ENCODE results near the gene LARGE2.
A peak's percentile ranks its signal among the peaks of the same experiment; 100 is the strongest.

LARGE2 gene

DNA sequence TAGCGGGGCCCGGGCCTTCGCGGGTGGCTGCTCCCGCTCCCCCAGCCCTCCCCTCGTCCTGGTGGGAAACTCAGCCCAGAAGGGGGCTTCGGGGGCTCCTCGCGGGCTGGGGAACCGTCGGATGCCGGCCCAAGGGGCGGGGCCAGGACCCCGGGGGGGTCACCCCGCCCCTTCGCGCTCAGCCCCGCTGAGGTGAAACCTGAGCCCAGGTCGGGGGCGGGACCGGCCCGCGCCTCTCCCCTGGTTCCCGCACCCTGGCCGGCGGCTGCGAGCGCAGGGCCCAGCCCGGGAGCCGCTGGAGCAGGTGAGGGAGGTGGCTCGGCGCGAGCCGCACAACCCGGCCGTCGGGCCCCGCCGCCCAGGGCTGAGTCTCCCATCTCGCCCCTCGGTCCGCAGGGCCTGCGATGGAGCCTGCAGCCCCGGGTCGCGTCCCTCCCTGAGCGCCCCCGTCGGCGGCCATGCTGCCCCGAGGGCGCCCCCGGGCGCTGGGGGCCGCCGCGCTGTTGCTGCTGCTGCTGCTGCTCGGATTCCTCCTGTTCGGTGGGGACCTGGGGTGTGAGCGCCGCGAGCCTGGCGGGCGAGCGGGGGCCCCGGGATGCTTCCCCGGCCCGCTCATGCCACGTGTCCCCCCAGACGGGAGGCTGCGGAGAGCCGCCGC is at the start of gene LARGE2:
LARGE2 (plus strand) TSS at position 232 of the 658 bp plus-strand sequence; CDS start at position 459, 227 bp downstream.
- no peak for DNase-seq (ENCODE audit: low spot score)

DNA sequence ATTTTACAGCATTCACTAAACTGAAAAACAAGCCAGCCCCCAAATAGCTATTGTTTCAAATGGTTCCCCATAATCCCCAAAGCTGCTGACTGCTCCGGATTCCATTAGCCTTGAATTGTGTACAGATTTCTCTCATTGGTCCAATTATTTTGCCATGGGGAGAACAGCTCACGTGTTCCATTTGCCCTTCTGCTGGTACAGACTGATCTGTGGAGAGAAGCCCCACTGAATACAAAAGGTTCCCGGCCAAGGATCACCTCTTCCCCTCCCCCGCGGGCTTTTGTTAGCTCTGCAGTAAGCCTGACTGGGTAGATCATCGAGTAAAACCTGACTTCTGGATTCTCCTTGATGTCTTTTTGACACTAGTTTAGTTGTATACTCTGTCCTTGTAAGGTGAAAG is 46.1 kb upstream of the LARGE2 start:
- DNase-seq (ENCODE audit: low spot score): no peak

DNA sequence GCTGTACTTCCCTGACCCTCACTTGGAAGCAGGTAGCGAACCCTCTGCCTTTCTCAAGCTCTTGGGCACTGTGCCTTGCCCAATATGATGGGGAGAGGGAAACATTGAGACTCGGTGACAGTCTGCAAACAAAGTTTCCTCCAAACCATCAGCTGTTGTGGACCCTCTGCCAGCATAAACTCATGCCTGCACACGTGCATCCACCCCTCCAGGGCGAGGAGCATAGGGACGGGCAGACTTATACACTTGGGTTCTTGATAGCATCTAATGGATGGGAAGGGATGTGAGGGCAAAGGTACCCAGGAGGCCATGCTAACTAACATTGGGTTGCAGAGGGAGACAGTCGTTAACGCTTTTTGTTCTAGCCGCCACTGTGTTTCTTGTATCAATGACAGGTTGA is 45.2 kb upstream of the LARGE2 start:
- DNase-seq (ENCODE audit: low spot score): no peak

DNA sequence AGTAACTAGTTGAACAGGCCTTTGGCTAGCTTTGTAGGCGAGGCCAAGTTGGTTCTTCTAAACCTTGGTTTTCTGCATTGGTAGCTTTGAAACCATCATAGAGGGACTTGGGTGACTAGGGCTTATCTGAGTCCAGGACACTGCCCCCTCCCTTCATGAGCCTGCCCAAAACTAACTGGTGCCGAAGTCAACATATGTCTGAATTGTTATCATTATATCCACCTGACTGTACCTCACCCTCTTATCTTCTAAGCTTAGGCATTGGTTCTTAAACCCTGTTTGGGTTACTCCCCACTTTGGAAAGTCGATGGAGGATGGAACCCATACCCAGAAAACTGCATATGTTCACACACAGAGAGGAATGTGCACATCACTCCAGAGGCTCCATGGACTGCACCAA is 44.6 kb upstream of the LARGE2 start:
- no peak for DNase-seq (ENCODE audit: low spot score)

DNA sequence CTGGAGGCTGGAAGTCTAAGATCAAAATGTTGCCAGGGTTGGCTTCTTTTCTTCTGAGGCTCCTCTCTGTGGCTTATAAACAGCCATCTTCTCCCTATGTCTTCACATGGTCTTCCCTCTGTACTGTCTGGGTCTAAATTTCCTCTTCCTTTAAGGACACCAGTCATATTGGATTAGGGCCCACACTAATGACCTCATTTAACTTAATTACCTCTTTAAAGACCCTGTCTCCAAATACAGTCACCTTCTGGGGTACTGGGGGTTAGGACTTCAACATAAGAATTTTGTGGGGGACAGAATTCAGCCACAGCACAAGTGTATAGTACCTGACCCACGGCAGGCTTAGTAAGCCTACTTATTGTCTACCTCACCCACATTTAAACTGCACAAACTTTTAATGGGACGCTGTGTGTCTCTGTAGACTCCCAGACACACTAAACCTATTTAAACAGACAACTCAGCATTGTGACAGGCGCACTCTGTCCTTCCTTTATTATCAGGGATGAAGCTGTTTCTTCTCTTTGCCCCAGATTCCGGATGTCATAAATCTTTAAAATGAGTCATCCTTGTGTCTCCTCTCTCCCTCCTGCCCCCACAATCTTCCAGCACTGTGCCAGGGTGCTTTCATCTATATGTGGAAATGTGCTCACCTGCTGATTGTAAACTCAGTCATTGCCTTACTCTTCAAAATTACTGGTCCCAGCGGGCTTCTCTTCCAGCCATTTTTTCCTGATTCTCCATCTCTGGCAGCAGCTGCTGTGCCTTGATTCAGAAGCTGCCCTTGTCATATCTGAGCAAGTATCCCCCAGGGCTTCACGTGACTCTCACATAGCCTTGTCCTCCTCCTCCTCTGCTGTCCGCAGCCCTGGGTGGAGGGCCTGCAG is 42.4 kb upstream of the LARGE2 start:
- no peak for DNase-seq (ENCODE audit: low spot score)

DNA sequence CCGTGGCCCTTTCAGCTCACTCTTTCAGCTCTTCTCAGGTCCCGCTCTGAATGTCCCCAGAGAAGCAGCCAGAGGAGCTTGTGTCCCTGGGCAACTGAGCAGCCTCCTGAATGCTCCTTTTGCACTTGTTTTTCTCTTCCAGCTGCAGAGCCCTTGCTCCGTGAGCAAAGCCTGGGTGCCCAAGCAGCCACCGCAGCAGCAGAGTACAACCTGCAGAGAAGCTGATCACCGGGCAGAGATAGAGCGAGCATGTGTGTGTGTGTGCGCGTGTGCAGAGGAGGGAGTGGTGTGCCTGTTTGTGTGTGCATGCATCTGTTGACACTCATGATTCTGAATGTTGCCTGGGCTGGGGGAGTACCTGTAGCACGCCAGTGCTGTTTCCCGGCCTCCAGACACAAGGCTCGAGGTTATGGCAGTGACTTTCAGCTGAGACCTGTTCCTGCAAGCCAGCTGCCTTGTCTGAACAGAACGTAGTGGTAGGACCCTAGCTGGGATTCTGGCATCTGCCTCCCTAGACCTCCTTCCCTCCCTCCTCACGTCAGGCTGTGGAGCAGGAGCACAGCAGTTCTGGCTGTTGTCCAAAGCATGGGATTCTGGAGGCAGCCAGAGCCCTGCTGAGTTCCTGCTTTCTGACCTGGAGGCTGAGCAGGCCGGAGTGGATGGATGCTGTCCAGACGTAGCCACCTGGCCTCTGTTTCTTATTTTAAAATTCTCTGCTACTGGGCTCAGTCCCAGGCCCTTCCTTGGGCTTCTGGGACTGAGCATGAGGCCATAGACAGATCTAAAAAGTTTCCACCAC is 41.5 kb upstream of the LARGE2 start:
- no peak for DNase-seq (ENCODE audit: low spot score)

DNA sequence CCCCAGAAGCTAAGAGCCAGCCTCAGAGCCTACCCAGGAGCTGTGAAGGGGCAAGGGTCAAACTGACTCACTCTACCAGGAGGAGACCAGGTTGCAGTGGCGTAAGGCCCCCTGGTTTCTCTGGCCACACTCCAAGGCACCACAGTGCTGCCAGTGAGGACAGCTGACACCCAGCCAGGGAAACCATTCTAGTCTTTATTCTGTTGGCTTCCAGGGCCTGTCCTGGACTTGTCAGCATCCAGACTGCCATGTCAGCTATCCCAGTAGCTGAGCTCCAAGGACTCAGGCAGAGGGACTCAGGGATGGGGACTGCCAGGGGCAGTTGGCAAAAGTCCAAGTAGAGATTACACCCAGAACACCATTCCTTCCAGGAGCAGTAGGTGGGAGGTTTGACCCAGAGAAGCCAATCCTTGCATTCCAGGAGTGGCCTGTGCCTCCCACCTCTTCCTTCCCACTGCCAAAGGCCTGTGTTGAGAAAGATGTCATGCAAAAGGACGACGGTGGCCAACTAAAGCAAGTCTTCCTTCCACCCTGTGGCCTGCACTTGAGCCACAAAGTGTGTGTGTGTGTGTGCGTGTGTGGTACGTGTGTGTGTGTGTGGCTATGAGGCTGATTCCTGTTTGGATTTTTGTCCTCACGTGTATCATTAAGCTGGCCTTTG is 40.6 kb upstream of the LARGE2 start:
- DNase-seq (ENCODE audit: low spot score): no peak

DNA sequence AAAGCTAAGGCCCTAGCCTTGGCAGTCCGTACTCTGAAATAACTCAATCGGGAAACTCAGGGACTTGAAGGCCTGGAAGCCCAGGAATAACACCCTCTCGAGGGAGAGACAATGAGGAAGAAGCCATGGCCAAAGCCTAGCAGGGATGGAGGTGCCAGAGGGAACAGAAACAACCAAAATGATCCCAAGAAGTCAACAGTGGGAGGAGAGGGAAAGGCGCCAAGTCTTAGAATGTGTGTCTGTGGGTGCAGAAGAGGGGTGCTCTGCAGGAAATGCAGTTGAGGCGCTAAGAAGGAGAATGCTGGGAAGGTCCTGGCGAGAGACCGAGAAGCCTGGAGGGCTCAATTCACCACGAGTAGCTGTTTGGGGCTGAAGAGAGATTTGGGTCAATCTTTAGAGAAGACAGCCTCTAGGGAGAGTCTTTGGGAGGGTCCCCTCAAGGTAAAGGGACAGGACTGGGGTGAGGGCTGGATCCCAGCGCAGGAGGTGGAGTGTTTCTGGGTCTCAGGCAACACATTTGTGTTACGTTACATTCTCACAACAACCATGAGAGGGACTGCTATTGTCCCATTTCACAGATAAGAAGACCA is 37.8 kb upstream of the LARGE2 start:
- DNase-seq (ENCODE audit: low spot score): no peak

DNA sequence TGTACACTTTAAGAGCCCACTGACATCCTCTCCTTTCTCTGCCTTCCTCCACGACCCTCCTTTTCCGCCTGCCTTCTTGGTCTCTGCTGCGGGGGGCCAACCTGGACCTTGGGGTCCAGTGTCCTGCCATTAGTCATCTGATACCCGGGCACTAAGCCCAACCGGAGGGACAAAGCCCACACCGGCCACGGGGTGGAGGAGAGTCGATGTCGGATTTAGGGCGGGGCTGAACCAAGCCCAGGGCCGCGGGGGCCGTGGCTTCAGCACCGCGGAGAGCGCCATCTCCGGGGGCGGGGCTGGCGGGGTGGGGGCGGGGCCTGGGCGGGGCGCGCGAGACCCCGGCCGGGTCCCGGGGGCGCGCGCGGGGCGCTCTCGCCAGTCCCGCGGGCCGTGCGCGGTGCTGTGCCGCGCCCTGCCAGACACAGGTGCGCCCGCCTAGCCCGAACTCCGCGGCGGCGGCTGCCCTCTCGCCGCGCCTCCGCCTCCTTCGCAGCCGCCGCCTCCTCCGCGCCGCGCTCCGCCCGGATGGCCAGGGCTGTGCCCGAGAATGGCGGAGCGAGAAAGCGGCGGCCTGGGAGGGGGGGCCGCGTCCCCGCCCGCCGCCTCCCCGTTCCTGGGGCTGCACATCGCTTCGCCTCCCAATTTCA is 37.1 kb upstream of the LARGE2 start, which contains the start of gene MAPK8IP1:
MAPK8IP1 (plus strand) TSS at position 378 of the 647 bp plus-strand sequence; CDS start at position 548, 170 bp downstream.
- peak; percentile 33 for DNase-seq (ENCODE audit: low spot score)

DNA sequence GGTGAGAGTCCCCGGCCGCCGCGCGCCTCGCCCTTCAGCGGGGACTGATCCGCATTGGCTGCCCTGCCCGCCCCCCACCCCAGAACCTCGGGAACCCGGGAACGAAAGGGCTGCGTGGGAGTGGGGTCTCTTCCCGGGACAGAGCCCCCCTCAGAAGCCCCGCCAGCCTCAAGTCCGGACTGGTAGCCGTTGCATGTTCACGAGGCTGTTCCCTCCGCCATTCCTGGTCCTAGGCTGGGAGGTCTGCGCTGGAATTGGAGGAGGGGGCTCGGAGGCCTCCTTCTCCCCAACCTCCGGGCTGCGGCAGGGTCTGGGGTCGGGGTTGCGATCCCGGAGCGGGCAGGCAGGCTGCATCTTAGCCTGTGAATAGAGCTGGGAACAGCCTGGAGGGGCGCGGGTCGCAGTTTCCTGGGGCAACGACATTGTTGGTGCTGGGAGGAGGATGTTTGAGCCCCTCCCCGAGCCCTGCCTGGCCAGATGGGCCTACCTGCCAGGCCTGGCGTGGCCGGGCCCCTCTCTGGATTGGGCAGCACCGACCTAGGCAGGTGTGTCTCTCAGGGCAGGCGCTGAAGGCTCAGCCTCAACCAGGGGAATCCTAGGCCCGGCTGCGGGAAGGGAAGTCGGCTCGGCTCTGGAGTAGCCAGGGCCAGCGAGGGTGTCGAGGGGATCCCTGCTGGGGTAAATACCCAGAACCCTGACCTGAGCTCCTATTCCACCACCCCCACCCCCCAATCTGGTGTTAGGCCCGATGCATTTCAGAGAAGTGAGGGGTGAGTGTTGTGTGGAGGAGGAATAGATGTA is 36.3 kb upstream of the LARGE2 start:
- no peak for DNase-seq (ENCODE audit: low spot score)

DNA sequence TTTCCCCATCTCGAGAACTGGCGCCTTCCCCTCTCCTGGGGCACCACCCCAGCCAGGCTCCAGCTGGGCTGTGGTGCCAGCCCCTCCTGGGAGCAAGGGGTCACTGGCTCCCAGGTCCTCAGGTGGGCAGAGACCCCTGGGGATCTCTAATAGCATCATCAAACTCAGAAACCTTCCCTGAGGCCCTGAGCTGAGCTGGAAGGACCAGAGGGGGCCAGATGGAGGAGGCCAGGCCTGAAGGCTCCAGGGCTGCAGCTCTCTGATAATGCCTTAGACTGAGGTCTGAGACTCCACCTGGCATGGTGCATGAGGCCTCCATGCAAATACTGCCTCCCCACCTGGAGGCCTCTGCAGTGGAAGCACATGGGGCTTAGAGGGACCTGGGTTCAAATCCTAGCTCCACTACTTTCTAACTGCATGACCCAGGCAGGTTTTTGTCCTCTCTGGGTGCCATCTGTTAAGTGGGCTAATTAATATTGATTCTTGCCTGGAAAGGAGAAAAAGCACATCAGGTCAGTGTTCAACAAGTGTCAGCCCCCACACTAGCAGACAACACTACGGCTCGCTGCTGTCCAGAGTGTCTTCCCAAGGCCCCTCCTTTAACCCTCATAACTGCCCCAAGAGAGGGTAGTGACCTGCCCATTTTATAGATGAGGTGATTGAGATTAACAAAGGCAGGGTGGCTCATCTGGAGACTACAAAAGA is 35.5 kb upstream of the LARGE2 start:
- DNase-seq (ENCODE audit: low spot score): no peak

DNA sequence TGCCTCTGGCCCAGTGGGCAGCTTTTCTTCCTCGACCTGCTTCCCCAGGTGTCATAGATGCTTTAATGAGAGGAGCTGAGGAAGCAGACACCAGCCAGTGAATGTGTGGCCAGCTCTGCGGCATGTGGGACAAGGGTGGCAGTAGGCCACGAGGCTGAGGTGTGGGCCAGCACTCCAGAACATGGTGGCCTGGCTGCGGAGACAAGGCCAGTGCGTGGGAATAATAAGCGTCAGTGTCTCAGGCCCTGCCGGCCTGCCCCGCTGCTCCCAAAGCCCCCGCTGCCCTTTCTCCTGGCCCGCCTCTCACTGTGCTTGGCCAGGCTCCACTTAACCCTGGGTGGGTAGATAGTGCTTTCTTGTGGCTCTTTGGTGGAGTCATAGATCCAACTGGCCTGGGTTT is 34.9 kb upstream of the LARGE2 start:
- DNase-seq (ENCODE audit: low spot score): no peak

DNA sequence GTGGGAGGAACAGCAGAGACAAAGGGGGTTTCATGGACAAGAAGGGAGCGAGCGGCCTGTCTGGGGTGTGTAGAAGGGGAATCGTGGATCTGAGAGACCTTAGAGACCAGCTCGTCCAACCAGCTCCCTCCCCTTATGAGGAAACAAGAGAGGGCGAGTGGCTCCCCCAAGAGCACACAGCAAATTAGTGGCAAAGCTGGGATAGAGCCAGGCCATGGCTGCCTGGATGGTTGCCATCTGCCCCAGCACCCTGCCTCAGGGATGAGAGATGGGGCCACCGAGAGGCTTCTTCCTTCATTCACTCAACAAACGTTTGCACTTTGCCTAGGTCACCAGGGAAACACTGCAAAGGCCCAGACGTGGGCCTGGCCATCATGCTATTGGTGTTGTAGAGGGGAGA is 32.9 kb upstream of the LARGE2 start:
- DNase-seq (ENCODE audit: low spot score): no peak

DNA sequence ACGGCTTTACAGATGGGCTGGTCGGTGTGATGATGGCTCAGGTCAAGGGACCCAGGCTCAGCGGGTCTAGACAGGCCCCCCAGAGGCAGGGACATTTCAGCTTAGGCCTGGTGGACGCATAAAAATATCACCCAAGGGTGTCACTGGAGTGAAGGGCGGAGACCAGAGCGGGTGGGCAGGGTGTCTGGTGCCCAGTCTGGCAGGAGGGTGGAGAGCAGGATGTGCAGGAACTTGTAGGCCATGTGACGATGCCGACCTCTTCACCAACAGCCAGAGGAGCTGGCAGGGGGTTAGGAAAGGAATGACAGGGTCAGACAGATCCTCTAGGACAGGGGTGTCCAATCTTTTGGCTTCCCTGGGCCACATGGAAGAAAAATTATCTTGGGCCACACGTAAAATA is 32.5 kb upstream of the LARGE2 start:
- no peak for DNase-seq (ENCODE audit: low spot score)

DNA sequence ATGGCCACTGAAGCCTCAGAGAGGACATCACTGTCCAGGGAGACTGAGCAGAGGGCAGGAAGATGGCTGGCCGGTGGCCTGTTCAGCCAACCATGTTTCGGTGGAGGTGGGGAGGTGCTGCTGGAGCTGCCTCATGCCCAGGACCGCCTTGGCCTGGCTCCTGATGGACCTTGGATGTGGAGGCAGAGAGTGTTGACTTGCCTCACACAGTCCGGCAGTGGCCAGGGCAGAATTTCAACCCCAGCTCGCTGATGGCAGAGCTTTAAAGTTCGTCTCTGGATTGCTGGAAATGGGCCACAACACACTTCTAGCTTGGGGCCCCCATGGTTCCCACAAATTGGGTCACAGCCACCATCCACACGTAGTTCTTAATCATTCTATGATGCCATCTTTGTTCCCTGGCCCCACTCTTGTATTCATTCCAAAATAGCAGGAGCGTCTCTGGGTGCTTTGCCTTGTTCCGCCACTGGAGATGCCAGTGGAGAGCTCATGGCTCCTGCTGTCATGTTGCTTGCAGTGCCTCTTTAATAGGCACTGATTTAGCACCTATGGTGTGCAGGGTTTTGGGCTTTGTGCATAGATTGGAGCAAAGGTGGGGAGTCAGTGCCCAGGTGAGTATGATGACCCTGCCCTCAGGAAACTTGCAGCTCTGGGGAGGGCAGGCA is 31.4 kb upstream of the LARGE2 start:
- no peak for DNase-seq (ENCODE audit: low spot score)

DNA sequence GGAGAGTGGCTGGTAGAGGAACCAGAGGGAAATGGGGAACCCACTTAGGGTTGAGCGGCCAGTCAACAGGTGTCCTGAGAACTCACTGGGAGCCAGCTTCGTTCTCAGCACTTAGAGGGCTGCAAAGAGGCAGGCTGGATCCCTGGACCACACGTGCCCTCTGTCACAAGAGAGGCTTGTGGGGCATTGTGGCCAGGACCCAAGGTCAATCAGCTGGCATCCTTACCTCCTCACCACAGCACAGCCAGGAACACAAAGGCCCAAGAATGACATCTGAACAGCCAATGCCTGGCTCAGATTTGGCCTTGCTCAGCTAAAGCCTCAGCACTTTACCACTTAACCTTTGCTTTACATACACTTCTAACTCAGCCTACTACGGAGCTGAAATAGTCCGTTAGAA is 29.6 kb upstream of the LARGE2 start:
- no peak for DNase-seq (ENCODE audit: low spot score)

DNA sequence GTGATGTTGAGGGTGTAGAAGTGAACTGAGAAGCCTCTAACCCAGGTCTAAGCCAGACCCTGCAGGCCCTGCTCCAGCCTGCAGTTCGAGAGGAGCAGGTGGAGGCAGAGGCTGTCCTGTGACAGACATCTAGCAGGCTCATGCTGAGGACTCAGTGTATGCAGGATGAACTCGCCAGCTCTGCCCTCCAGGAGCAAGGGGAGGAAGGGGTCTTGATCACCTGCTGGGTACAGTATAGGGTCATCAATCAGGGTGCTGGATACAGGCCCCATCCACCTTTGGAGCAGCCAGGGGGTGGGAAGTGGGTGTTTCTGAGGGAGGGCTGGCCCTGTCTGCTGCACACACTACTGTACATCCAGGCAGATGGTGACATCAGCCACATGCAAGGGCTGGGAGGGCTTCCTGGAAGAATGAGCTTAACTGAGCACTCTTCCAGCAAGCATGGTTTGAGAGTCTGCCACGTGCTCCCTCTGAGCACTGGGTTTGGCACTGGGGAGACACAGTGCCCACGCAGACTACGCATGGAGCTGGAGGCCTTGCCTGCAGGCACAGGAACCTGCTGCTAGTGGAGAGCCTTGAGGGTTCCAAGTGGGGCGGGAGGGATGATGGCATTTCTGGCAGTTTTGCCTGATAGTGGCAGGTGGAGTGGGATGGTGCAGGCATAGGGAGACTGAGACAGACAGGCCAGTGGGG is 27.8 kb upstream of the LARGE2 start:
- DNase-seq (ENCODE audit: low spot score): no peak

DNA sequence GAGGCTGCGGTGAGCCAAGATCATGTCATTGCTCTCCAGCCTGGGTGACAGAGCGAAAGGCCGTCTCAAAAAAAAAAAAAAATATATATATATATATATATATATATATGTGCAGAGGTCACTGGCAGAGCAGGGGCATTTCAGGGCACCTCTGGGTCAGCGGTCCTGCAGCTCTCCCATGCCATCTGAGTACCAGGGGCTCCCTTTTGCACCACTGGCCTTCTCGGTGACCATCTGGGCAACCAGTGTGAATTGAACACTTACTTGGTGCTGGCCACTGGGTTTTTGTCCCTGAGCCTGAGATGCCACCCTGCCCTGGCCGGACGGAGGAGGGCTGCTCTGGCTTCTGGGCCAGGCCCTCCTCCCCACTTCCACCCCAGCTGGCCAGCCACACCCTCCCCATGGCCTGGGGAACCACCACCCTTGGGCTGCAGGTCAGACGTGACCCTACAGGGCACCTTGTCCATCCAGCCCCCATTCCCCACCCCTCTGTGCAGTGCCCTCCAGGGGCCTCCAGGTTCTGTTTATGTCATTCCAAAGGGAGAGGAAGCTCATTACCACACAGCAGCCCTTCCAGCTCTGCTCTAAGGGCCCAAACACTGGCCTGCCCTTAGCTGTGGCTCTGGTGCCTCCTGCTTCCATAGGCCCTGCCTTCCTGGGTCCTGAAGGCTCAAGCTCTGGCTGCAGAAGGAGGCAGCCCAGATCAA is 26.8 kb upstream of the LARGE2 start:
- DNase-seq (ENCODE audit: low spot score): no peak
